B cell (primary cell): Measurements from ENCODE around the gene PRKD2. TPM values are rescaled to one million over a fixed set of nuclear protein-coding genes. Genes with fewer than 3 reads are reported as not detected.

ENCODE experiments used
- ATAC-seq: fragments of 200-7000 bp; cut with Tn5 transposase; one replicate; pipeline ENCODE4 v1.10.0; 2021; ENCODE audit warnings: low read depth, mild to moderate bottlenecking, moderate number of reproducible peaks, moderate library complexity
- CTCF ChIA-PET: fragments of 350-600 bp; sonication (Branson Sonifier 250); formaldehyde crosslinking; loops from one replicate; lab custom pipeline; 2021; ENCODE audit warnings: antibody characterized with exemption, inconsistent platforms; lab: Charles Lee
- POLR2A ChIA-PET: fragments of 350-600 bp; sonication (Branson Sonifier 250); formaldehyde crosslinking; loops from one replicate; lab custom pipeline; 2021; ENCODE audit warnings: antibody characterized with exemption; lab: Charles Lee
- DNase-seq: peaks from one replicate; pipeline ENCODE4 v3.0.0; 2013
- H2AFZ ChIP-seq: 2 replicates; pipeline ENCODE4 v1.6.1; 2012; ENCODE audit warnings: mild to moderate bottlenecking, low read depth, low read length; ENCODE audit not compliant: insufficient read depth, poor library complexity, severe bottlenecking
- H3K27ac ChIP-seq, 2 donors: 1 replicate in 1 of 2; 2 replicates in 1 of 2; pipeline ENCODE4 v1.5.1; 2012 to 2013; ENCODE audit warnings: low read length in 2 of 2, mild to moderate bottlenecking in 2 of 2, moderate library complexity in 1 of 2
- H3K27me3 ChIP-seq, 4 experiments: fragments of 200-600 bp in 1 of 4; sonication (generic) in 1 of 4; replicated peaks in 1 of 4; 1 replicate in 2 of 4; 2 replicates in 2 of 4; pipeline versions ENCODE4 v1.6.1 to v1.7.0; 2013 to 2016; ENCODE audit warnings: low read length in 3 of 4, mild to moderate bottlenecking in 2 of 4, mixed read lengths in 1 of 4, moderate library complexity in 1 of 4; ENCODE audit not compliant: insufficient read depth in 4 of 4, control insufficient read depth in 3 of 4; ENCODE audit errors: control extremely low read depth in 1 of 4
- H3K36me3 ChIP-seq, 2 experiments: replicated peaks in 1 of 2; 1 replicate in 1 of 2; 2 replicates in 1 of 2; pipeline versions ENCODE4 v1.6.1 to v1.7.1; 2013; ENCODE audit warnings: low read length in 1 of 2; ENCODE audit not compliant: insufficient read depth in 2 of 2, control insufficient read depth in 1 of 2; ENCODE audit errors: control extremely low read depth in 1 of 2, extremely low read depth in 1 of 2
- H3K4me1 ChIP-seq, 2 donors: fragments of 200-600 bp in 1 of 2; sonication (generic) in 1 of 2; 1 replicate in 1 of 2; 2 replicates in 1 of 2; pipeline versions ENCODE4 v1.5.1 to v1.6.1; 2013 to 2017; ENCODE audit warnings: low read length in 2 of 2; ENCODE audit not compliant: control insufficient read depth in 2 of 2, insufficient read depth in 2 of 2
- H3K4me2 ChIP-seq: replicated peaks from 2 replicates; pipeline ENCODE3; 2012; ENCODE audit warnings: mild to moderate bottlenecking, low read depth, low read length; ENCODE audit not compliant: poor library complexity, severe bottlenecking
- H3K4me3 ChIP-seq, 5 experiments: fragments of 200-600 bp in 1 of 5; sonication (generic) in 1 of 5; 1 replicate in 3 of 5; 2 replicates in 2 of 5; pipeline versions ENCODE4 v1.5.1 to v1.7.0; 2011 to 2016; ENCODE audit warnings: low read length in 4 of 5, mild to moderate bottlenecking in 4 of 5, low read depth in 2 of 5, control low read depth in 1 of 5, moderate library complexity in 1 of 5; ENCODE audit not compliant: insufficient read depth in 1 of 5; ENCODE audit errors: control extremely low read depth in 1 of 5, extremely low read depth in 1 of 5
- H3K79me2 ChIP-seq: fragments of 200-600 bp; sonication (generic); one replicate; pipeline ENCODE4 v1.6.0; 2016; ENCODE audit warnings: low read length; ENCODE audit not compliant: control insufficient read depth, insufficient read depth
- H3K9ac ChIP-seq: fragments of 200-600 bp; sonication (generic); 2 replicates; pipeline ENCODE4 v1.6.1; 2017; ENCODE audit warnings: mild to moderate bottlenecking, low read length, moderate library complexity
- H3K9me3 ChIP-seq, 3 donors: one replicate each; pipeline versions ENCODE4 v1.6.1 to v1.7.1; 2013; ENCODE audit warnings: low read length in 2 of 3; ENCODE audit not compliant: control insufficient read depth in 2 of 3, insufficient read depth in 1 of 3; ENCODE audit errors: control extremely low read depth in 1 of 3
- H4K20me1 ChIP-seq: 2 replicates; pipeline ENCODE4 v1.6.0; 2012; ENCODE audit warnings: mild to moderate bottlenecking, low read length; ENCODE audit not compliant: insufficient read depth, control insufficient read depth, poor library complexity, severe bottlenecking
- H3K27ac Mint-ChIP-seq: one replicate; pipeline ENCODE4 v1.8.0; 2021; ENCODE audit warnings: mixed read lengths
- H3K27me3 Mint-ChIP-seq: one replicate; pipeline ENCODE4 v1.8.0; 2021; ENCODE audit warnings: mixed read lengths
- H3K4me1 Mint-ChIP-seq: one replicate; pipeline ENCODE4 v1.8.0; 2021; ENCODE audit warnings: mixed read lengths
- H3K4me3 Mint-ChIP-seq: one replicate; pipeline ENCODE4 v1.8.0; 2021; ENCODE audit warnings: mixed read lengths
- H3K9me3 Mint-ChIP-seq: one replicate; pipeline ENCODE4 v1.8.0; 2022; ENCODE audit warnings: mixed read lengths; ENCODE audit not compliant: insufficient read depth
- CTCF ChIP-seq: fragments of 200-600 bp; IDR thresholded peaks from one replicate; pipeline ENCODE4 v1.8.0; 2022; ENCODE audit warnings: antibody characterized with exemption, mild to moderate bottlenecking
- EZH2 ChIP-seq: IDR thresholded peaks from 2 replicates; pipeline ENCODE4 v1.6.1; 2012; ENCODE audit warnings: borderline replicate concordance, low read depth, mild to moderate bottlenecking, moderate library complexity, low read length; ENCODE audit not compliant: insufficient read depth, poor library complexity, severe bottlenecking
- WGBS: methylation state at CpG from one replicate; pipeline ENCODE4 v1.1.5; 2013; ENCODE audit warnings: missing lambda C conversion rate; ENCODE audit not compliant: insufficient coverage; 5-methylcytosine and 5-hydroxymethylcytosine counted together
- intact Hi-C: fragments of 100-400 bp; cut with micrococcal nuclease; formaldehyde crosslinking; loops from one replicate; pipeline ENCODE4 v1.10.0; 2022
- polyA plus RNA-seq: library from polyadenylated mRNA; depleted of rRNA; stranded (reverse); fragments of >200 nt; gene quantifications from 2 replicates; pipeline ENCODE4 v1.2.3, GENCODE V29; 2012
- total RNA-seq, 2 donors: library from RNA; stranded (reverse); fragments of 120-200 nt in 1 of 2; gene quantifications; 1 replicate in 1 of 2; 2 replicates in 1 of 2; pipeline versions ENCODE4 v1.2.3 to v1.2.4, GENCODE V29; 2013 to 2022

Gene PRKD2
- total and polyA plus RNA-seq, 2 donors (not counting 1 experiment from before 2014, with no cell fraction given), result 192 to 208 TPM

GRCh38 chr19:46760363-46760762 is 43.4 kb upstream of the PRKD2 start:
- intact Hi-C loops, result no loop called here

More at GRCh38 chr19:46760363-46760762, 43.4 kb upstream of the PRKD2 start:
- Mint-ChIP-seq H3K27ac (no peak overlapping the region), H3K4me3 (no peak overlapping the region), H3K4me1 (peaks cover 2% of the 10 kb centered on the region), H3K9me3 (no peaks in the 10 kb centered on the region), H3K27me3 (no peaks in the 10 kb centered on the region)
- ATAC-seq, result no peak
- H2AFZ ChIP-seq, result no peak overlapping the region
- no peaks in the 10 kb centered on the region for H3K27me3 ChIP-seq
- DNase-seq, result no peak
- TF ChIP-seq EZH2, result no peak
- no peak for TF ChIP-seq CTCF
- peaks cover 0 to 5% of the 10 kb centered on the region in 2 donors for H3K4me1 ChIP-seq
- POLR2A ChIA-PET, result no interaction called here
- 96% methylated on average over 5 of the region's 5 CpGs for WGBS
- H3K4me2 ChIP-seq, result no peak overlapping the region
- no peak overlapping the region for H3K9ac ChIP-seq
- H3K27ac ChIP-seq, result no peak overlapping the region
- peaks cover 8% of the 10 kb centered on the region for H3K79me2 ChIP-seq
- no peaks in the 10 kb centered on the region for H3K9me3 ChIP-seq
- CTCF ChIA-PET, result interaction anchor here (0.6 to 1.3 kb wide), 2 partner anchors 80 to 96 kb away, joined by 3 to 10 read pairs; no protein-coding TSS in a partner anchor
- H3K4me3 ChIP-seq, result no peak overlapping the region
- H3K36me3 ChIP-seq, result no peaks in the 10 kb centered on the region
- peaks cover 16% of the 10 kb centered on the region for H4K20me1 ChIP-seq
